CD4-positive, alpha-beta memory T cell (primary cell): ENCODE measurements around the gene CCDC78. TPM values are rescaled to one million over a fixed set of nuclear protein-coding genes. Genes with fewer than 3 reads are reported as not detected.

Source experiments
- CTCF ChIA-PET: fragments of 350-600 bp; sonication (Branson Sonifier 250); formaldehyde crosslinking; loops from one replicate; lab custom pipeline; 2021; ENCODE audit warnings: inconsistent platforms; ENCODE audit not compliant: partially characterized antibody; lab: Charles Lee
- POLR2A ChIA-PET: fragments of 350-600 bp; sonication (Branson Sonifier 250); formaldehyde crosslinking; loops from one replicate; lab custom pipeline; 2021; ENCODE audit not compliant: partially characterized antibody; lab: Charles Lee
- DNase-seq, 5 donors: peaks; one replicate each; pipeline versions ENCODE4 v3.0.0 to v3.0.0-alpha.2; 2020 to 2022; ENCODE audit warnings: mixed read lengths in 1 of 5
- H3K27ac ChIP-seq: one replicate; pipeline ENCODE4 v1.7.0; 2013; ENCODE audit warnings: low read depth, low read length
- H3K27me3 ChIP-seq: 2 replicates; pipeline ENCODE4 v1.7.0; 2013; ENCODE audit warnings: mild to moderate bottlenecking, low read length, moderate library complexity; ENCODE audit not compliant: insufficient read depth
- H3K36me3 ChIP-seq: 2 replicates; pipeline ENCODE4 v1.7.0; 2013; ENCODE audit warnings: mild to moderate bottlenecking, low read length, moderate library complexity; ENCODE audit not compliant: insufficient read depth
- H3K4me1 ChIP-seq: 2 replicates; pipeline ENCODE4 v1.7.0; 2013; ENCODE audit warnings: mild to moderate bottlenecking, low read length, moderate library complexity; ENCODE audit not compliant: insufficient read depth
- H3K4me3 ChIP-seq, 2 donors: one replicate each; pipeline ENCODE4 v1.7.0; 2013; ENCODE audit warnings: low read length in 2 of 2, mild to moderate bottlenecking in 1 of 2
- H3K9me3 ChIP-seq, 2 donors: one replicate each; pipeline ENCODE4 v1.7.0; 2013; ENCODE audit warnings: low read length in 2 of 2, control low read depth in 1 of 2; ENCODE audit not compliant: control insufficient read depth in 1 of 2
- H3K27ac Mint-ChIP-seq, 7 donors: one replicate each; pipeline ENCODE4 v1.8.0; 2020 to 2021; ENCODE audit warnings: mixed read lengths in 7 of 7, mild to moderate bottlenecking in 6 of 7, inconsistent platforms in 3 of 7, moderate library complexity in 3 of 7
- H3K27me3 Mint-ChIP-seq, 2 donors: one replicate each; pipeline ENCODE4 v1.8.0; 2020 to 2021; ENCODE audit warnings: mixed read lengths in 2 of 2
- H3K36me3 Mint-ChIP-seq, 2 donors: one replicate each; pipeline ENCODE4 v1.8.0; 2020 to 2021; ENCODE audit warnings: mixed read lengths in 2 of 2, inconsistent platforms in 1 of 2, mild to moderate bottlenecking in 1 of 2
- H3K4me1 Mint-ChIP-seq, 4 donors: one replicate each; pipeline ENCODE4 v1.8.0; 2020 to 2021; ENCODE audit warnings: mixed read lengths in 4 of 4, mild to moderate bottlenecking in 1 of 4
- H3K4me3 Mint-ChIP-seq, 8 donors: one replicate each; pipeline ENCODE4 v1.8.0; 2020 to 2021; ENCODE audit warnings: mixed read lengths in 8 of 8, mild to moderate bottlenecking in 7 of 8, moderate library complexity in 6 of 8, inconsistent platforms in 3 of 8
- H3K9me3 Mint-ChIP-seq, 8 donors: one replicate each; pipeline ENCODE4 v1.8.0; 2020 to 2021; ENCODE audit warnings: mixed read lengths in 8 of 8, mild to moderate bottlenecking in 5 of 8, inconsistent platforms in 3 of 8, moderate library complexity in 1 of 8
- intact Hi-C: fragments of 100-400 bp; cut with micrococcal nuclease; formaldehyde crosslinking; loops from one replicate; pipeline ENCODE4 v1.15.1; 2023
- polyA plus RNA-seq, 2 donors: library from polyadenylated mRNA; unstranded; fragments of 300-500 nt; fragmentation: Illumina TruSeq; gene quantifications; one replicate each; pipeline ENCODE4 v1.2.3, GENCODE V29; 2021
- total RNA-seq, 2 experiments: library from RNA; stranded (reverse); gene quantifications; one replicate each; pipeline ENCODE4 v1.2.3, GENCODE V29; 2021

Gene CCDC78
- total and polyA plus RNA-seq, 4 experiments from 2014 or later, result 4.5 to 5.1 TPM; not detected in 2

GRCh38 chr16:718389-718788 is 7.9 kb downstream of the CCDC78 start:
- Histone ChIP-seq H3K27ac (no peak overlapping the region), H3K27me3 (no peaks in the 10 kb centered on the region), H3K4me1 (peaks cover 40% of the 10 kb centered on the region), H3K9me3 (no peaks in the 10 kb centered on the region), H3K36me3 (no peaks in the 10 kb centered on the region), H3K4me3 (no peak overlapping the region)
- intact Hi-C loops, result no loop called here
- H3K4me3 Mint-ChIP-seq, result peak overlapping the region in 2 of 8 donors; percentile 69 to 70
- peaks cover 3 to 35% (median 12%) of the 10 kb centered on the region in 4 donors for H3K4me1 Mint-ChIP-seq
- DNase-seq, result no peak
- ChIA-PET POLR2A (interaction anchor here (9.0 to 12.9 kb wide), 2 partner anchors 6 to 25 kb away, joined by 71 to 166 read pairs; partner anchors contain the start of genes ANTKMT, CCDC78, HAGHL and WDR24), CTCF (interaction anchor here (1.5 kb wide), 1 partner anchor 14 kb away, joined by 3 read pairs; no protein-coding TSS in a partner anchor)
- peaks cover 0 to 2% (median 0%) of the 10 kb centered on the region in 8 donors for H3K9me3 Mint-ChIP-seq
- H3K27me3 Mint-ChIP-seq, result no peaks in the 10 kb centered on the region
- no peak overlapping the region for H3K27ac Mint-ChIP-seq
- no peaks in the 10 kb centered on the region for H3K36me3 Mint-ChIP-seq

- Mint-ChIP-seq H3K36me3 (no peaks in the 10 kb centered on the region), H3K4me1 (peaks cover 3 to 33% (median 14%) of the 10 kb centered on the region in 4 donors), H3K9me3 (peaks cover 0 to 2% (median 0%) of the 10 kb centered on the region in 8 donors), H3K27ac (no peak overlapping the region), H3K27me3 (peaks cover 0 to 3% of the 10 kb centered on the region in 2 donors), H3K4me3 (no peak overlapping the region)
- intact Hi-C loops, result no loop called here
- POLR2A ChIA-PET, result interaction anchor here (0.9 to 9.0 kb wide), 3 partner anchors 7 to 25 kb away, joined by 3 to 71 read pairs (median 23); partner anchors contain the start of genes ANTKMT, CCDC78 and HAGHL
- DNase-seq, result no peak
- CTCF ChIA-PET, result interaction anchor here (0.7 to 2.0 kb wide), 3 partner anchors 19 to 33 kb away, joined by 3 to 7 read pairs (median 4); partner anchors contain the start of gene CIAO3
- Histone ChIP-seq H3K4me3 (no peak overlapping the region), H3K4me1 (peaks cover 40% of the 10 kb centered on the region), H3K36me3 (no peaks in the 10 kb centered on the region), H3K9me3 (no peaks in the 10 kb centered on the region), H3K27ac (no peak overlapping the region), H3K27me3 (no peaks in the 10 kb centered on the region)
Observed at GRCh38 chr16:717450-718245, 8.6 kb downstream of the CCDC78 start.

- no peaks in the 10 kb centered on the region for H3K36me3 Mint-ChIP-seq
- no peak overlapping the region for H3K27ac ChIP-seq
- DNase-seq, result no peak
- H3K27ac Mint-ChIP-seq, result no peak overlapping the region
- H3K27me3 ChIP-seq, result no peaks in the 10 kb centered on the region
- POLR2A ChIA-PET, result interaction anchor here (0.8 to 9.0 kb wide), 6 partner anchors 8 to 71 kb away, joined by 3 to 71 read pairs (median 8); partner anchors contain the start of genes ANTKMT, CCDC78, CHTF18 and CIAO3
- intact Hi-C loops, result no loop called here
- peaks cover 35% of the 10 kb centered on the region for H3K4me1 ChIP-seq
- no peaks in the 10 kb centered on the region for H3K9me3 Mint-ChIP-seq
- peaks cover 3 to 31% (median 14%) of the 10 kb centered on the region in 4 donors for H3K4me1 Mint-ChIP-seq
- CTCF ChIA-PET, result interaction anchor here (1.0 to 2.0 kb wide), 4 partner anchors 20 to 34 kb away, joined by 4 to 7 read pairs (median 6); partner anchors contain the start of gene CIAO3
- no peaks in the 10 kb centered on the region for H3K9me3 ChIP-seq
- H3K27me3 Mint-ChIP-seq, result peaks cover 0 to 4% of the 10 kb centered on the region in 2 donors
- H3K4me3 ChIP-seq, result no peak overlapping the region
- no peaks in the 10 kb centered on the region for H3K36me3 ChIP-seq
- peak overlapping the region in 3 of 8 donors; percentile 46 to 59 (median 48) for H3K4me3 Mint-ChIP-seq
Observed at GRCh38 chr16:716768-717325, 9.4 kb downstream of the CCDC78 start.

- ChIA-PET CTCF (interaction anchor here (0.8 to 2.0 kb wide), 8 partner anchors 9 to 71 kb away, joined by 3 to 7 read pairs (median 4); partner anchors contain the start of gene CIAO3), POLR2A (interaction anchor here (0.8 to 9.0 kb wide), 8 partner anchors 9 to 79 kb away, joined by 3 to 71 read pairs (median 8); partner anchors contain the start of genes ANTKMT, CCDC78, CHTF18 and CIAO3)
- no peaks in the 10 kb centered on the region for H3K27me3 ChIP-seq
- H3K27me3 Mint-ChIP-seq, result peaks cover 0 to 4% of the 10 kb centered on the region in 2 donors
- peak overlapping the region; percentile 31 to 73 (median 58) for H3K4me3 Mint-ChIP-seq
- H3K36me3 Mint-ChIP-seq, result no peaks in the 10 kb centered on the region
- H3K9me3 ChIP-seq, result no peaks in the 10 kb centered on the region
- H3K4me1 ChIP-seq, result peaks cover 32% of the 10 kb centered on the region
- H3K9me3 Mint-ChIP-seq, result no peaks in the 10 kb centered on the region
- no peaks in the 10 kb centered on the region for H3K36me3 ChIP-seq
- H3K27ac Mint-ChIP-seq, result peak overlapping the region in 1 of 7 donors; percentile 44
- no peak overlapping the region for H3K4me3 ChIP-seq
- intact Hi-C loops, result no loop called here
- no peak overlapping the region for H3K27ac ChIP-seq
- DNase-seq, result no peak
- peaks cover 3 to 31% (median 14%) of the 10 kb centered on the region in 4 donors for H3K4me1 Mint-ChIP-seq
Observed at GRCh38 chr16:716200-716568, 10.1 kb downstream of the CCDC78 start.

GRCh38 chr16:715477-716199 is 10.6 kb downstream of the CCDC78 start:
- ChIA-PET CTCF (interaction anchor here (0.8 to 2.0 kb wide), 10 partner anchors 8 to 71 kb away, joined by 3 to 7 read pairs (median 4); partner anchors contain the start of gene CIAO3), POLR2A (interaction anchor here (0.9 to 9.0 kb wide), 10 partner anchors 9 to 79 kb away, joined by 3 to 71 read pairs (median 4); partner anchors contain the start of genes ANTKMT, CCDC78, CIAO3 and HAGHL)
- Histone ChIP-seq H3K27me3 (peaks cover 5% of the 10 kb centered on the region), H3K27ac (no peak overlapping the region), H3K4me1 (peaks cover 29% of the 10 kb centered on the region), H3K36me3 (no peaks in the 10 kb centered on the region), H3K9me3 (no peaks in the 10 kb centered on the region), H3K4me3 (peak overlapping the region in 1 of 2 donors; percentile 43)
- Mint-ChIP-seq H3K4me3 (peak overlapping the region; percentile 39 to 73 (median 56)), H3K27ac (peak overlapping the region in 2 of 7 donors; percentile 35 to 44), H3K36me3 (no peaks in the 10 kb centered on the region), H3K4me1 (peaks cover 3 to 30% (median 14%) of the 10 kb centered on the region in 4 donors), H3K27me3 (peaks cover 0 to 4% of the 10 kb centered on the region in 2 donors), H3K9me3 (no peaks in the 10 kb centered on the region)
- intact Hi-C loops, result no loop called here
- DNase-seq, result no peak
